Adipocyte (in vitro differentiated cells): ENCODE measurements around the gene PRKAR2A.

Experiments
- DNase-seq: peaks from one replicate; pipeline ENCODE4 v3.0.0-alpha.2; 2015; ENCODE audit warnings: low read depth
- H3K27me3 ChIP-seq: replicated peaks from 2 replicates; pipeline ENCODE4 v1.7.0; 2013; ENCODE audit warnings: mild to moderate bottlenecking, low read length, moderate library complexity; ENCODE audit not compliant: control insufficient read depth, insufficient read depth
- H3K36me3 ChIP-seq: 2 replicates; pipeline ENCODE4 v1.7.0; 2013; ENCODE audit warnings: low read length, mild to moderate bottlenecking, moderate library complexity; ENCODE audit not compliant: control insufficient read depth, insufficient read depth, severe bottlenecking
- H3K4me1 ChIP-seq: 2 replicates; pipeline ENCODE4 v1.7.0; 2013; ENCODE audit warnings: mild to moderate bottlenecking, low read length, moderate library complexity; ENCODE audit not compliant: control insufficient read depth, insufficient read depth
- H3K4me3 ChIP-seq: 2 replicates; pipeline ENCODE4 v1.7.0; 2013; ENCODE audit warnings: mild to moderate bottlenecking, low read length, moderate library complexity
- H3K9ac ChIP-seq: 2 replicates; pipeline ENCODE4 v1.7.0; 2013; ENCODE audit warnings: mild to moderate bottlenecking, low read length, moderate library complexity
- H3K9me3 ChIP-seq: 2 replicates; pipeline ENCODE4 v1.7.0; 2013; ENCODE audit warnings: mild to moderate bottlenecking, low read length, moderate library complexity; ENCODE audit not compliant: control insufficient read depth

PRKAR2A gene

GRCh38 chr3:48698891-48699290 lies 148.8 kb downstream of the PRKAR2A start:
- Histone ChIP-seq H3K9me3 (no peaks in the 10 kb centered on the region), H3K36me3 (peaks cover 39% of the 10 kb centered on the region), H3K4me1 (peaks cover 49% of the 10 kb centered on the region), H3K4me3 (no peak overlapping the region), H3K9ac (no peak overlapping the region), H3K27me3 (no peaks in the 10 kb centered on the region)
- DNase-seq: no peak

GRCh38 chr3:48697952-48698351 lies 149.7 kb downstream of the PRKAR2A start:
- Histone ChIP-seq H3K27me3 (no peaks in the 10 kb centered on the region), H3K4me1 (peaks cover 50% of the 10 kb centered on the region), H3K9ac (no peak overlapping the region), H3K9me3 (no peaks in the 10 kb centered on the region), H3K36me3 (peaks cover 48% of the 10 kb centered on the region), H3K4me3 (no peak overlapping the region)
- no peak for DNase-seq

- Histone ChIP-seq H3K36me3 (peaks cover 60% of the 10 kb centered on the region), H3K9ac (no peak overlapping the region), H3K4me3 (no peak overlapping the region), H3K4me1 (peaks cover 54% of the 10 kb centered on the region), H3K9me3 (no peaks in the 10 kb centered on the region), H3K27me3 (no peaks in the 10 kb centered on the region)
- DNase-seq: no peak
Measured at GRCh38 chr3:48696601-48697000, 151.1 kb downstream of the PRKAR2A start.
